ENCODE measurements around the gene TMEM92.

- no peak for TF ChIP-seq POLR2AphosphoS5 (IDR thresholded peaks at IDR 0.05; ENCODE audit: low read depth, low read length)
- no peak for TF ChIP-seq POLR2A (IDR thresholded peaks at IDR 0.05; ENCODE audit: insufficient read depth in 1 of 2, low read depth in 2 of 2, low read length in 2 of 2)
- no peak for TF ChIP-seq ZNF672 (CRISPR knock-in tag; IDR thresholded peaks at IDR 0.05)
These were observed 23.8 kb downstream of the TMEM92 start for GRCh38 chr17:50298018-50298417.
